Measurements from ENCODE around the gene C7.

DNA sequence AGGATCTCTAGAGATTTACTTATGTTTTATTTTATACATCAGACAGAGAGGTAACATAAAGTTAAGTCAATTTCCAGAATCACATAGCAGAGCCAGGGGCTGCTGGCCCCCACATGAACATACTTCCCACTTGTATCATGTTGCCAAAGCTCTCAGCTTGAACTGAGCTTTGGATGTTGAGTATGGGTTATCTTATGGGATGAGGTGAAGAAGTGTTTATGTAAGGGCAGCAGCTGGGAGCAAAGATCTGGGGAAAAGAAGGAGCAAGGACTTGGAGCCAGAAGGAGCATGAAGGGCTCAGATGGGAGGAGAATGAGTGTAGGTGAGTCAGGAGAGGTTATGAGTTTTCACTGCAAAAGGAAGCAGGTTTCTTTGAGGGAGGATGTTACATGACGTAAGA is 89.8 kb downstream of the C7 start:
- TF ChIP-seq ZBTB21 (CRISPR knock-in tag; IDR thresholded peaks at IDR 0.05) (no peak), ZNF549 (CRISPR knock-in tag; IDR thresholded peaks at IDR 0.05) (no peak), TOE1 (CRISPR knock-in tag; IDR thresholded peaks at IDR 0.05) (no peak), SOX13 (IDR thresholded peaks at IDR 0.05) (no peak), SOX13 (CRISPR knock-in tag; conservative IDR thresholded peaks at IDR 0.05 in 1 of 2, IDR thresholded peaks at IDR 0.05 in 1 of 2) (no peak), MTF1 (CRISPR knock-in tag; IDR thresholded peaks at IDR 0.05) (no peak), MYNN (CRISPR knock-in tag; IDR thresholded peaks at IDR 0.05; ENCODE audit: low read depth) (no peak), SETDB1 (CRISPR knock-in tag; IDR thresholded peaks at IDR 0.05; ENCODE audit: borderline replicate concordance) (no peak)
- TF ChIP-seq, protein P1, sequence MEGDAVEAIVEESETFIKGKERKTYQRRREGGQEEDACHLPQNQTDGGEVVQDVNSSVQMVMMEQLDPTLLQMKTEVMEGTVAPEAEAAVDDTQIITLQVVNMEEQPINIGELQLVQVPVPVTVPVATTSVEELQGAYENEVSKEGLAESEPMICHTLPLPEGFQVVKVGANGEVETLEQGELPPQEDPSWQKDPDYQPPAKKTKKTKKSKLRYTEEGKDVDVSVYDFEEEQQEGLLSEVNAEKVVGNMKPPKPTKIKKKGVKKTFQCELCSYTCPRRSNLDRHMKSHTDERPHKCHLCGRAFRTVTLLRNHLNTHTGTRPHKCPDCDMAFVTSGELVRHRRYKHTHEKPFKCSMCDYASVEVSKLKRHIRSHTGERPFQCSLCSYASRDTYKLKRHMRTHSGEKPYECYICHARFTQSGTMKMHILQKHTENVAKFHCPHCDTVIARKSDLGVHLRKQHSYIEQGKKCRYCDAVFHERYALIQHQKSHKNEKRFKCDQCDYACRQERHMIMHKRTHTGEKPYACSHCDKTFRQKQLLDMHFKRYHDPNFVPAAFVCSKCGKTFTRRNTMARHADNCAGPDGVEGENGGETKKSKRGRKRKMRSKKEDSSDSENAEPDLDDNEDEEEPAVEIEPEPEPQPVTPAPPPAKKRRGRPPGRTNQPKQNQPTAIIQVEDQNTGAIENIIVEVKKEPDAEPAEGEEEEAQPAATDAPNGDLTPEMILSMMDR (CRISPR knock-in tag; IDR thresholded peaks at IDR 0.05) = no peak
- TF ChIP-seq, protein P2, sequence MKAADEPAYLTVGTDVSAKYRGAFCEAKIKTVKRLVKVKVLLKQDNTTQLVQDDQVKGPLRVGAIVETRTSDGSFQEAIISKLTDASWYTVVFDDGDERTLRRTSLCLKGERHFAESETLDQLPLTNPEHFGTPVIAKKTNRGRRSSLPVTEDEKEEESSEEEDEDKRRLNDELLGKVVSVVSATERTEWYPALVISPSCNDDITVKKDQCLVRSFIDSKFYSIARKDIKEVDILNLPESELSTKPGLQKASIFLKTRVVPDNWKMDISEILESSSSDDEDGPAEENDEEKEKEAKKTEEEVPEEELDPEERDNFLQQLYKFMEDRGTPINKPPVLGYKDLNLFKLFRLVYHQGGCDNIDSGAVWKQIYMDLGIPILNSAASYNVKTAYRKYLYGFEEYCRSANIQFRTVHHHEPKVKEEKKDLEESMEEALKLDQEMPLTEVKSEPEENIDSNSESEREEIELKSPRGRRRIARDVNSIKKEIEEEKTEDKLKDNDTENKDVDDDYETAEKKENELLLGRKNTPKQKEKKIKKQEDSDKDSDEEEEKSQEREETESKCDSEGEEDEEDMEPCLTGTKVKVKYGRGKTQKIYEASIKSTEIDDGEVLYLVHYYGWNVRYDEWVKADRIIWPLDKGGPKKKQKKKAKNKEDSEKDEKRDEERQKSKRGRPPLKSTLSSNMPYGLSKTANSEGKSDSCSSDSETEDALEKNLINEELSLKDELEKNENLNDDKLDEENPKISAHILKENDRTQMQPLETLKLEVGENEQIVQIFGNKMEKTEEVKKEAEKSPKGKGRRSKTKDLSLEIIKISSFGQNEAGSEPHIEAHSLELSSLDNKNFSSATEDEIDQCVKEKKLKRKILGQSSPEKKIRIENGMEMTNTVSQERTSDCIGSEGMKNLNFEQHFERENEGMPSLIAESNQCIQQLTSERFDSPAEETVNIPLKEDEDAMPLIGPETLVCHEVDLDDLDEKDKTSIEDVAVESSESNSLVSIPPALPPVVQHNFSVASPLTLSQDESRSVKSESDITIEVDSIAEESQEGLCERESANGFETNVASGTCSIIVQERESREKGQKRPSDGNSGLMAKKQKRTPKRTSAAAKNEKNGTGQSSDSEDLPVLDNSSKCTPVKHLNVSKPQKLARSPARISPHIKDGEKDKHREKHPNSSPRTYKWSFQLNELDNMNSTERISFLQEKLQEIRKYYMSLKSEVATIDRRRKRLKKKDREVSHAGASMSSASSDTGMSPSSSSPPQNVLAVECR (CRISPR knock-in tag; IDR thresholded peaks at IDR 0.05; ENCODE audit: borderline replicate concordance) = no peak
